GM23338 (cell line): ENCODE data around the gene HTR1D.

Experiments
- CREB1 ChIP-seq: fragments of 250-450 bp; sonication (Bioruptor Pico); IDR thresholded peaks from 2 replicates; pipeline ENCODE4 v1.5.0; 2020; ENCODE audit warnings: low read depth, mild to moderate bottlenecking, moderate library complexity
- CTCF ChIP-seq, 2 experiments: fragments of 200-600 bp in 1 of 2; sonication (generic) in 1 of 2; conservative IDR thresholded peaks; 2 replicates each; pipeline versions ENCODE4 v1.5.1 to v1.6.1; 2016 to 2017; ENCODE audit warnings: antibody characterized with exemption in 2 of 2, low read depth in 2 of 2, mild to moderate bottlenecking in 2 of 2, moderate library complexity in 1 of 2
- EZH2 ChIP-seq: fragments of 200-600 bp; sonication (generic); IDR thresholded peaks from one replicate; pipeline ENCODE4 v1.8.0; 2017; ENCODE audit warnings: antibody characterized with exemption, mild to moderate bottlenecking, low read depth; ENCODE audit not compliant: unreplicated experiment

GRCh38 chr1:23177438-23178380, 39.6 kb downstream of the HTR1D start:
- no peak for TF ChIP-seq CTCF (conservative IDR thresholded peaks at IDR 0.05; ENCODE audit: low read depth in 2 of 2)
- TF ChIP-seq EZH2: no peak
- no peak for TF ChIP-seq CREB1 (CRISPR knock-in tag)
